B cell (primary cell): ENCODE measurements around the gene NPR1. TPM values are rescaled to one million over a fixed set of nuclear protein-coding genes. Genes with fewer than 3 reads are reported as not detected.

Experiments used
- ATAC-seq: fragments of 200-7000 bp; cut with Tn5 transposase; one replicate; pipeline ENCODE4 v1.10.0; 2021; ENCODE audit warnings: low read depth, mild to moderate bottlenecking, moderate number of reproducible peaks, moderate library complexity
- CTCF ChIA-PET: fragments of 350-600 bp; sonication (Branson Sonifier 250); formaldehyde crosslinking; loops from one replicate; lab custom pipeline; 2021; ENCODE audit warnings: antibody characterized with exemption, inconsistent platforms; lab: Charles Lee
- POLR2A ChIA-PET: fragments of 350-600 bp; sonication (Branson Sonifier 250); formaldehyde crosslinking; loops from one replicate; lab custom pipeline; 2021; ENCODE audit warnings: antibody characterized with exemption; lab: Charles Lee
- DNase-seq: peaks from one replicate; pipeline ENCODE4 v3.0.0; 2013
- H2AFZ ChIP-seq: 2 replicates; pipeline ENCODE4 v1.6.1; 2012; ENCODE audit warnings: mild to moderate bottlenecking, low read depth, low read length; ENCODE audit not compliant: insufficient read depth, poor library complexity, severe bottlenecking
- H3K27ac ChIP-seq, 2 donors: 1 replicate in 1 of 2; 2 replicates in 1 of 2; pipeline ENCODE4 v1.5.1; 2012 to 2013; ENCODE audit warnings: low read length in 2 of 2, mild to moderate bottlenecking in 2 of 2, moderate library complexity in 1 of 2
- H3K27me3 ChIP-seq, 4 experiments: fragments of 200-600 bp in 1 of 4; sonication (generic) in 1 of 4; replicated peaks in 1 of 4; 1 replicate in 2 of 4; 2 replicates in 2 of 4; pipeline versions ENCODE4 v1.6.1 to v1.7.0; 2013 to 2016; ENCODE audit warnings: low read length in 3 of 4, mild to moderate bottlenecking in 2 of 4, mixed read lengths in 1 of 4, moderate library complexity in 1 of 4; ENCODE audit not compliant: insufficient read depth in 4 of 4, control insufficient read depth in 3 of 4; ENCODE audit errors: control extremely low read depth in 1 of 4
- H3K36me3 ChIP-seq, 2 experiments: replicated peaks in 1 of 2; 1 replicate in 1 of 2; 2 replicates in 1 of 2; pipeline versions ENCODE4 v1.6.1 to v1.7.1; 2013; ENCODE audit warnings: low read length in 1 of 2; ENCODE audit not compliant: insufficient read depth in 2 of 2, control insufficient read depth in 1 of 2; ENCODE audit errors: control extremely low read depth in 1 of 2, extremely low read depth in 1 of 2
- H3K4me1 ChIP-seq, 2 donors: fragments of 200-600 bp in 1 of 2; sonication (generic) in 1 of 2; 1 replicate in 1 of 2; 2 replicates in 1 of 2; pipeline versions ENCODE4 v1.5.1 to v1.6.1; 2013 to 2017; ENCODE audit warnings: low read length in 2 of 2; ENCODE audit not compliant: control insufficient read depth in 2 of 2, insufficient read depth in 2 of 2
- H3K4me2 ChIP-seq: replicated peaks from 2 replicates; pipeline ENCODE3; 2012; ENCODE audit warnings: mild to moderate bottlenecking, low read depth, low read length; ENCODE audit not compliant: poor library complexity, severe bottlenecking
- H3K4me3 ChIP-seq, 5 experiments: fragments of 200-600 bp in 1 of 5; sonication (generic) in 1 of 5; 1 replicate in 3 of 5; 2 replicates in 2 of 5; pipeline versions ENCODE4 v1.5.1 to v1.7.0; 2011 to 2016; ENCODE audit warnings: low read length in 4 of 5, mild to moderate bottlenecking in 4 of 5, low read depth in 2 of 5, control low read depth in 1 of 5, moderate library complexity in 1 of 5; ENCODE audit not compliant: insufficient read depth in 1 of 5; ENCODE audit errors: control extremely low read depth in 1 of 5, extremely low read depth in 1 of 5
- H3K79me2 ChIP-seq: fragments of 200-600 bp; sonication (generic); one replicate; pipeline ENCODE4 v1.6.0; 2016; ENCODE audit warnings: low read length; ENCODE audit not compliant: control insufficient read depth, insufficient read depth
- H3K9ac ChIP-seq: fragments of 200-600 bp; sonication (generic); 2 replicates; pipeline ENCODE4 v1.6.1; 2017; ENCODE audit warnings: mild to moderate bottlenecking, low read length, moderate library complexity
- H3K9me3 ChIP-seq, 3 donors: one replicate each; pipeline versions ENCODE4 v1.6.1 to v1.7.1; 2013; ENCODE audit warnings: low read length in 2 of 3; ENCODE audit not compliant: control insufficient read depth in 2 of 3, insufficient read depth in 1 of 3; ENCODE audit errors: control extremely low read depth in 1 of 3
- H4K20me1 ChIP-seq: 2 replicates; pipeline ENCODE4 v1.6.0; 2012; ENCODE audit warnings: mild to moderate bottlenecking, low read length; ENCODE audit not compliant: insufficient read depth, control insufficient read depth, poor library complexity, severe bottlenecking
- H3K27ac Mint-ChIP-seq: one replicate; pipeline ENCODE4 v1.8.0; 2021; ENCODE audit warnings: mixed read lengths
- H3K27me3 Mint-ChIP-seq: one replicate; pipeline ENCODE4 v1.8.0; 2021; ENCODE audit warnings: mixed read lengths
- H3K4me1 Mint-ChIP-seq: one replicate; pipeline ENCODE4 v1.8.0; 2021; ENCODE audit warnings: mixed read lengths
- H3K4me3 Mint-ChIP-seq: one replicate; pipeline ENCODE4 v1.8.0; 2021; ENCODE audit warnings: mixed read lengths
- H3K9me3 Mint-ChIP-seq: one replicate; pipeline ENCODE4 v1.8.0; 2022; ENCODE audit warnings: mixed read lengths; ENCODE audit not compliant: insufficient read depth
- CTCF ChIP-seq: fragments of 200-600 bp; IDR thresholded peaks from one replicate; pipeline ENCODE4 v1.8.0; 2022; ENCODE audit warnings: antibody characterized with exemption, mild to moderate bottlenecking
- EZH2 ChIP-seq: IDR thresholded peaks from 2 replicates; pipeline ENCODE4 v1.6.1; 2012; ENCODE audit warnings: borderline replicate concordance, low read depth, mild to moderate bottlenecking, moderate library complexity, low read length; ENCODE audit not compliant: insufficient read depth, poor library complexity, severe bottlenecking
- WGBS: methylation state at CpG from one replicate; pipeline ENCODE4 v1.1.5; 2013; ENCODE audit warnings: missing lambda C conversion rate; ENCODE audit not compliant: insufficient coverage; 5-methylcytosine and 5-hydroxymethylcytosine counted together
- intact Hi-C: fragments of 100-400 bp; cut with micrococcal nuclease; formaldehyde crosslinking; loops from one replicate; pipeline ENCODE4 v1.10.0; 2022
- polyA plus RNA-seq: library from polyadenylated mRNA; depleted of rRNA; stranded (reverse); fragments of >200 nt; gene quantifications from 2 replicates; pipeline ENCODE4 v1.2.3, GENCODE V29; 2012
- total RNA-seq, 2 donors: library from RNA; stranded (reverse); fragments of 120-200 nt in 1 of 2; gene quantifications; 1 replicate in 1 of 2; 2 replicates in 1 of 2; pipeline versions ENCODE4 v1.2.3 to v1.2.4, GENCODE V29; 2013 to 2022

Gene NPR1
- total and polyA plus RNA-seq, 2 donors (not counting 1 experiment from before 2014, with no cell fraction given) = 0.37 TPM; not detected in 1

GRCh38 chr1:153677718-153678518 lies 570 bp upstream of the NPR1 start:
- Mint-ChIP-seq H3K4me3 (peak overlapping the region; percentile 94), H3K27me3 (peaks cover 49% of the 10 kb centered on the region), H3K9me3 (no peaks in the 10 kb centered on the region), H3K4me1 (peaks cover 26% of the 10 kb centered on the region), H3K27ac (peak overlapping the region; percentile 5)
- intact Hi-C loops = loop anchor here (1.0 to 10.0 kb wide), 4 partner anchors 71 to 308 kb away; partner anchors contain the start of genes RAB13 and S100A6
- ChIA-PET POLR2A (interaction anchor here (0.5 to 1.7 kb wide), 3 partner anchors 93 to 309 kb away, joined by 4 read pairs; no protein-coding TSS in a partner anchor), CTCF (interaction anchor here (0.6 to 6.4 kb wide), 16 partner anchors 65 to 313 kb away, joined by 3 to 50 read pairs (median 3); partner anchors contain the start of genes RAB13, RPS27 and SLC27A3)
- Histone ChIP-seq H3K27me3 (peaks cover 0 to 37% (median 24%) of the 10 kb centered on the region in 4 experiments), H3K79me2 (no peaks in the 10 kb centered on the region), H3K4me2 (peak overlapping the region; percentile 88), H3K4me3 (peak overlapping the region in 4 of 5 experiments; percentile 28 to 57 (median 50)), H3K4me1 (peaks cover 26 to 30% of the 10 kb centered on the region in 2 donors), H3K27ac (no peak overlapping the region), H3K36me3 (no peaks in the 10 kb centered on the region), H3K9me3 (peaks cover 0 to 8% (median 0%) of the 10 kb centered on the region in 3 donors), H4K20me1 (no peaks in the 10 kb centered on the region), H3K9ac (peak overlapping the region; percentile 63), H2AFZ (peak overlapping the region; percentile 86)
- ATAC-seq = peak; percentile 77
- DNase-seq = peak; percentile 73
- 4% methylated on average over 19 of the region's 29 CpGs for WGBS
- TF ChIP-seq EZH2 (no peak), CTCF (peak; percentile 88)
